Keratinocyte (primary cell): Measurements from ENCODE around the gene KRTAP5-10.

Experiments
- EZH2 ChIP-seq: IDR thresholded peaks from one replicate; pipeline ENCODE4 v1.6.1; 2012; ENCODE audit warnings: inconsistent platforms, mild to moderate bottlenecking, low read length, moderate library complexity
- TF ChIP-seq, protein P1 (sequence below), 3 experiments: IDR thresholded peaks in 1 of 3; conservative IDR thresholded peaks in 1 of 3; optimal IDR thresholded peaks in 1 of 3; 2 replicates in 2 of 3; 3 replicates in 1 of 3; pipeline versions ENCODE3 to v1.5.1; 2011; ENCODE audit warnings: low read length in 3 of 3, mild to moderate bottlenecking in 3 of 3, moderate library complexity in 2 of 3, control low read depth in 1 of 3, inconsistent platforms in 1 of 3; ENCODE audit not compliant: insufficient read depth in 2 of 3; ENCODE audit errors: extremely low read depth in 1 of 3

DNA sequence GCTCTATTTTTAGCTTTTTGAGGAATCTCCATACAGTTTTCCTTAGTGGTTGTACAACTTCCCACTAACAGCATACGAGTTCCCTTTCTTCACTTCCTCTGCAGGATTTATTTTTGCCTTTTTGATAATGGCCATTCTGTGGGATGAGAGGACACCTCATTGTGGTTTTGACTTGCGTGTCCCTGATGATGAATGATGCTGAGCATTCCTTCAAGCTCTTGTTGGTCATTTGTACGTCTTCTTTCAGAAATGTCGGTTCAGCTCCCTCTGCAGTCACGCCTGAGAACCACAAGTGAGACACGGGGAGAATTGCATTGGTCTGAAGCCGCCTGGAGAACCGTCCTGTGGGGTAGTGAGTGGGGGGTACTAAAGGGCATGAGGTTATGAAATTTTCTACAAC lies 2.0 kb upstream of the KRTAP5-10 start:
- TF ChIP-seq, protein P1, sequence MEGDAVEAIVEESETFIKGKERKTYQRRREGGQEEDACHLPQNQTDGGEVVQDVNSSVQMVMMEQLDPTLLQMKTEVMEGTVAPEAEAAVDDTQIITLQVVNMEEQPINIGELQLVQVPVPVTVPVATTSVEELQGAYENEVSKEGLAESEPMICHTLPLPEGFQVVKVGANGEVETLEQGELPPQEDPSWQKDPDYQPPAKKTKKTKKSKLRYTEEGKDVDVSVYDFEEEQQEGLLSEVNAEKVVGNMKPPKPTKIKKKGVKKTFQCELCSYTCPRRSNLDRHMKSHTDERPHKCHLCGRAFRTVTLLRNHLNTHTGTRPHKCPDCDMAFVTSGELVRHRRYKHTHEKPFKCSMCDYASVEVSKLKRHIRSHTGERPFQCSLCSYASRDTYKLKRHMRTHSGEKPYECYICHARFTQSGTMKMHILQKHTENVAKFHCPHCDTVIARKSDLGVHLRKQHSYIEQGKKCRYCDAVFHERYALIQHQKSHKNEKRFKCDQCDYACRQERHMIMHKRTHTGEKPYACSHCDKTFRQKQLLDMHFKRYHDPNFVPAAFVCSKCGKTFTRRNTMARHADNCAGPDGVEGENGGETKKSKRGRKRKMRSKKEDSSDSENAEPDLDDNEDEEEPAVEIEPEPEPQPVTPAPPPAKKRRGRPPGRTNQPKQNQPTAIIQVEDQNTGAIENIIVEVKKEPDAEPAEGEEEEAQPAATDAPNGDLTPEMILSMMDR (optimal IDR thresholded peaks at IDR 0.05 in 1 of 3, IDR thresholded peaks at IDR 0.05 in 1 of 3, conservative IDR thresholded peaks at IDR 0.05 in 1 of 3; ENCODE audit: extremely low read depth in 1 of 3, insufficient read depth in 2 of 3, low read length in 3 of 3), result peak in 2 of 3 experiments; percentile 22 to 43
- no peak for TF ChIP-seq EZH2
